22Rv1 (cell line): ENCODE measurements around the gene DLG1.

ENCODE experiments used
- H3K27ac ChIP-seq: fragments of 450-650 bp; 2 replicates; pipeline ENCODE4 v1.5.1; 2017
- ZFX ChIP-seq: fragments of 450-650 bp; IDR thresholded peaks from 2 replicates; pipeline ENCODE4 v1.6.1; 2017; ENCODE audit warnings: antibody characterized with exemption, borderline replicate concordance
- TF ChIP-seq, protein P1 (sequence below): fragments of 450-650 bp; IDR thresholded peaks from 2 replicates; pipeline ENCODE4 v1.5.1; 2017; ENCODE audit warnings: mild to moderate bottlenecking

The DLG1 gene

DNA sequence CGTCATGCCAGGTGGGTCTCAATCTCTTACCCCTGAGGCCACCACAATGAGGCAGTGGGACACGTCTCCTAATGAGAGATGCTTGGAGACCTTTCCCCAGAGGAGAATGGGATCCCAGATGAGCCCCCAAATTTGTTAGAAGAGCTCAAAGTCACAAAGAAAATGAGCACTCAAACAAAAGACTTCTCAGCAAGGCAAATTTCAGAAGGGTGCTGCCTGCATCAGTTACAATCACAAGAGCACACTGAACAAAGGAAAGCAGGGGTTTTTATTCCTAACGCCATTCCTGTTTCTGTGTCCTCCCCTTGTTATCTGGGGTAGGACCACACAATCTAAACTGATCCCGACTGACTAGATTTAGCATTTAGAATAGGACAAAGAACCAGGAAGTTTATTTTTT lies 50.1 kb downstream of the DLG1 start:
- TF ChIP-seq ZFX: no peak
- TF ChIP-seq, protein P1, sequence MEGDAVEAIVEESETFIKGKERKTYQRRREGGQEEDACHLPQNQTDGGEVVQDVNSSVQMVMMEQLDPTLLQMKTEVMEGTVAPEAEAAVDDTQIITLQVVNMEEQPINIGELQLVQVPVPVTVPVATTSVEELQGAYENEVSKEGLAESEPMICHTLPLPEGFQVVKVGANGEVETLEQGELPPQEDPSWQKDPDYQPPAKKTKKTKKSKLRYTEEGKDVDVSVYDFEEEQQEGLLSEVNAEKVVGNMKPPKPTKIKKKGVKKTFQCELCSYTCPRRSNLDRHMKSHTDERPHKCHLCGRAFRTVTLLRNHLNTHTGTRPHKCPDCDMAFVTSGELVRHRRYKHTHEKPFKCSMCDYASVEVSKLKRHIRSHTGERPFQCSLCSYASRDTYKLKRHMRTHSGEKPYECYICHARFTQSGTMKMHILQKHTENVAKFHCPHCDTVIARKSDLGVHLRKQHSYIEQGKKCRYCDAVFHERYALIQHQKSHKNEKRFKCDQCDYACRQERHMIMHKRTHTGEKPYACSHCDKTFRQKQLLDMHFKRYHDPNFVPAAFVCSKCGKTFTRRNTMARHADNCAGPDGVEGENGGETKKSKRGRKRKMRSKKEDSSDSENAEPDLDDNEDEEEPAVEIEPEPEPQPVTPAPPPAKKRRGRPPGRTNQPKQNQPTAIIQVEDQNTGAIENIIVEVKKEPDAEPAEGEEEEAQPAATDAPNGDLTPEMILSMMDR: no peak
- H3K27ac ChIP-seq: no peak overlapping the region

- no peak for TF ChIP-seq ZFX
- TF ChIP-seq, protein P1: no peak
- H3K27ac ChIP-seq: no peak overlapping the region
These were observed 53.7 kb downstream of the DLG1 start for GRCh38 chr3:197244751-197245150.

- TF ChIP-seq, protein P1: no peak
- no peak overlapping the region for H3K27ac ChIP-seq
These were observed 55.5 kb downstream of the DLG1 start for GRCh38 chr3:197242784-197243432.

DNA sequence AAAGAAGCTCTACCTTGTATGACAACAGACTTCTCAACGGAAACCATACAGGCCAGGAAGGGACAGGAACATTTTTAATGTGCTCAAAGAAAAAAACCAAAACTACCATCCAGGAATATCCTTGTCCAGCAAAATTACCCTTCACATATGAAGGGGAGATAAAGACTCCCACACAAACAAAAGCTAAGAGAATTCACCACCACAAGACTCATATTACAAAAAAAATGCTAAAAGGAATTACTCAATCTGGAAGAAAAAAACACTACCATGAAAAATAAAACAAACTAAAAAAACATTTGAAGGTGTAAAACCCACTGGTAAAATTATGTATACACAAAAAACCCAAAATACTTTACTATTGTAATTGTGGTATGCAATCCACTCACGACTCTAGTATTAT lies 57.2 kb downstream of the DLG1 start:
- TF ChIP-seq, protein P1: no peak
- TF ChIP-seq ZFX: no peak
- H3K27ac ChIP-seq: no peak overlapping the region

DNA sequence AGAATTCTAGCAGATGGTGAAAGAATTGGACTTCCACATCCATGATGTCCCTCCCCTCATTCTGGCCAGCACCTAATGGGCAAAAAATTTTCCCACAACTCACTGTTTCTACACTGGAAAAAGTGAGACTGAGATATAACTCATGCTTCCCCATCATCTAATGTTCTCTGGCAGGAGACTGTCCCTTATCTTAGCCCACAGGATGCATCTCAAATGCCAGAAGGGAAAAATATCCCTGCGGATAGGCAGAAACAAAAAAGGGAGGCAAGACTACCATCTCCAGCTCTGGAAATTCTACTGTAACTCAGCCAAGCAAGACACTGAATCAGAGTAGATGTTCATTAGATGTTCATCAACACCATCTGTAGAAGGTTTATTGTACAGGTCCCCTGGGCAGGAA lies 58.6 kb downstream of the DLG1 start:
- H3K27ac ChIP-seq: no peak overlapping the region
- TF ChIP-seq ZFX: no peak
- TF ChIP-seq, protein P1: no peak

DNA sequence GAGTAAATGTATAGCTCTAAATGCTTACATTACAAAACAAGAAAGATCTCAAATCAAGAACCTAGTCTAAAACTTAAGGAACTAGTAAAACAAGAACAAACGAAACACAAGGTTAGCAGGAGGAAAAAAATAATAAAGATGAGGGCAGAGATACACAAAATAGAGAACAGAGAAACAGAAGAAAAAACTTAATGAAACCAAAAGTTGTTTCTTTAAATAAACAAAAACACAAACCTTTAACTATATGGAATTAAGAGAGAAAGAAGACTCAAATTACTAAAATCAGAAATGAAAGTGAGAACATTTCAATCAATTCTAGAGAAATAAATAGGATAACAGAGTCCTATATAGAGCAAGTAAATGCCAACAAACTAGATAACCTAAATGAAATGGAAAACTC lies 59.6 kb downstream of the DLG1 start:
- no peak for TF ChIP-seq ZFX
- TF ChIP-seq, protein P1: no peak
- H3K27ac ChIP-seq: no peak overlapping the region

DNA sequence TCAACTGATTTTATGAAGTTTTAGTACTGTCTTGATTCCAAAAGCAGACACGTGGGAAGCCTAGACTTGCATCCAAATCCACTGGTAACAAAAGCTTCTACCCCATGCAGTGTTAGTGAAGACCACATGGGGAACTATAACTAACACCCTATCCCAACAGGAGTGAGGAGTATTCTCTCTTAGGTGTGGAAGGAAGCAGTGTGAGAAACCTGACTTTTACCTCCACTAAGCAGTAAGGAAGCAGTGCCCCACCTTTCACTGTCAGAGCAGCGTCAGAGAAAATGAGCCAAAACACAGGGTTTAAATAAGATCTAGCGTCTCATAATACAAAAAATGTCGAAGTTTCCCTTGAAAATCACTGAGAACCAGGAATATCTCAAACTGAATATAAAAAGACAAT lies 60.5 kb downstream of the DLG1 start:
- no peak overlapping the region for H3K27ac ChIP-seq
- TF ChIP-seq, protein P1: no peak
- no peak for TF ChIP-seq ZFX
